Thyroid gland (tissue), 4 donors: ENCODE results near the gene CTCF. TPM values are rescaled to one million over a fixed set of nuclear protein-coding genes. Genes with fewer than 3 reads are reported as not detected.

Experiments
- DNase-seq, 2 donors: peaks; one replicate each; pipeline ENCODE4 v3.0.0-alpha.2; 2019
- H3K27ac ChIP-seq, 3 donors: fragments of 200-600 bp; sonication (generic); 1 replicate in 2 of 3; 2 replicates in 1 of 3; pipeline ENCODE4 v1.5.1; 2016 to 2019; ENCODE audit warnings: mild to moderate bottlenecking in 1 of 3, moderate library complexity in 1 of 3
- H3K27me3 ChIP-seq: fragments of 200-600 bp; sonication (generic); one replicate; pipeline ENCODE4 v1.5.1; 2019
- H3K36me3 ChIP-seq, 2 donors: fragments of 200-600 bp; sonication (generic); one replicate each; pipeline ENCODE4 v1.5.1; 2016 to 2019
- H3K4me1 ChIP-seq, 2 donors: fragments of 200-600 bp; sonication (generic); one replicate each; pipeline ENCODE4 v1.5.1; 2017 to 2019
- H3K4me3 ChIP-seq, 3 donors: fragments of 200-600 bp; sonication (generic); replicated peaks in 1 of 3; 1 replicate in 2 of 3; 2 replicates in 1 of 3; pipeline ENCODE4 v1.5.1; 2016; ENCODE audit warnings: mild to moderate bottlenecking in 1 of 3
- H3K9me3 ChIP-seq: fragments of 200-600 bp; sonication (generic); one replicate; pipeline ENCODE4 v1.5.1; 2017
- CTCF ChIP-seq, 6 experiments: fragments of 200-600 bp in 3 of 6; fragments of 450-650 bp in 3 of 6; sonication (generic) in 3 of 6; IDR thresholded peaks; one replicate each; pipeline ENCODE4 v1.5.1; 2016 to 2019; ENCODE audit warnings: antibody characterized with exemption in 6 of 6, mild to moderate bottlenecking in 2 of 6, inconsistent platforms in 1 of 6, moderate library complexity in 1 of 6
- POLR2A ChIP-seq, 2 donors: fragments of 450-650 bp; IDR thresholded peaks; one replicate each; pipeline ENCODE4 v1.6.1; 2017; ENCODE audit warnings: antibody characterized with exemption in 2 of 2, mild to moderate bottlenecking in 2 of 2, moderate library complexity in 1 of 2
- WGBS, 2 donors: methylation state at CpG; one replicate each; pipeline ENCODE4 v1.1.5; 2017; 5-methylcytosine and 5-hydroxymethylcytosine counted together
- intact Hi-C: fragments of 100-400 bp; cut with DNase I; formaldehyde crosslinking; loops from one replicate; pipeline ENCODE4 v1.15.1; 2023
- total RNA-seq, 4 donors: library from RNA; depleted of rRNA; stranded (reverse); fragments of >200 nt; gene quantifications; one replicate each; pipeline ENCODE4 v1.2.3, GENCODE V29; 2016

Gene CTCF
- total RNA-seq, 4 donors from 2014 or later = 37.2 to 52.1 (median 47.2) TPM

DNA sequence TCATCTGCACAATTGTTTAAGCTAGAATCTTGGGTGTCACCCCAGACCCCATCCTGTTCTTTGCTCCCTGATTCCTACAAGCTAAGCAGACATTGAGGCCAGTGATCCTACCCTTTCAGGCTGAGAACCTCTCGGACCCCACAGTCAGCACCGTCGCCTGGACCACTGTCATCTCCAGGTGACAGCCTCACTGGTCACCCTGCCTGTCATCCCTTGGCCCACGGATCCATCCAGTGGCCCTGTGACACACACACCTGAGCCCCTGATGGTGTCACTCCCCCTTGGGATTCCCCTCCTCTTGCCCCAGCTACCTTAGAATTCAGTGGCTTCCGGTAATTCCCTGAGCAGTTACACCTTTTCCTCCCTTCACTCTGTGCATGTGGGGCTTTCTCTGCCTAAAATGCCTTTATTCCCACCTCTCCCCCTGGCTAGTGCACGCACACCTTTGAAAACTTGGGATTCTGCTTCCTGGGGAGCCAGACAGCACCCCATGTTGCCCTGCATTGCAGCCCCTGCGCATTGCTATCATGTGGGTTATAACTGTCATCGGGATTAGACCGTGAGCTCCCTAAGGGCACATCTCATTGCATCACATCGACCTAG lies 107.3 kb downstream of the CTCF start:
- intact Hi-C loops = loop anchor here (5.0 to 10.0 kb wide), 3 partner anchors 107 to 265 kb away; partner anchors contain the start of genes CTCF, CTRL and PSMB10

GRCh38 chr16:67672306-67672705 lies 110.0 kb downstream of the CTCF start:
- Histone ChIP-seq H3K27me3 (no peaks in the 10 kb centered on the region), H3K9me3 (no peaks in the 10 kb centered on the region), H3K4me3 (no peak overlapping the region), H3K27ac (peak overlapping the region in 2 of 3 donors; percentile 77 to 79), H3K4me1 (peaks cover 47 to 68% of the 10 kb centered on the region in 2 donors), H3K36me3 (no peaks in the 10 kb centered on the region)
- DNase-seq = peak; percentile 90 to 92
- intact Hi-C loops = no loop called here
- WGBS, 2 donors = 11 to 16% methylated on average over 4 of the region's 4 CpGs
- TF ChIP-seq CTCF (IDR thresholded peaks at IDR 0.05) (no peak), POLR2A (IDR thresholded peaks at IDR 0.05) (no peak)

More for the DNA sequence above, 107.3 kb downstream of the CTCF start:
- WGBS, 2 donors = 89 to 96% methylated on average over 10 of the region's 10 CpGs
- Histone ChIP-seq H3K4me1 (peaks cover 42 to 56% of the 10 kb centered on the region in 2 donors), H3K4me3 (no peak overlapping the region), H3K9me3 (no peaks in the 10 kb centered on the region), H3K27me3 (no peaks in the 10 kb centered on the region), H3K27ac (no peak overlapping the region), H3K36me3 (no peaks in the 10 kb centered on the region)
- TF ChIP-seq POLR2A (IDR thresholded peaks at IDR 0.05) (no peak), CTCF (IDR thresholded peaks at IDR 0.05) (no peak)
- no peak for DNase-seq

DNA sequence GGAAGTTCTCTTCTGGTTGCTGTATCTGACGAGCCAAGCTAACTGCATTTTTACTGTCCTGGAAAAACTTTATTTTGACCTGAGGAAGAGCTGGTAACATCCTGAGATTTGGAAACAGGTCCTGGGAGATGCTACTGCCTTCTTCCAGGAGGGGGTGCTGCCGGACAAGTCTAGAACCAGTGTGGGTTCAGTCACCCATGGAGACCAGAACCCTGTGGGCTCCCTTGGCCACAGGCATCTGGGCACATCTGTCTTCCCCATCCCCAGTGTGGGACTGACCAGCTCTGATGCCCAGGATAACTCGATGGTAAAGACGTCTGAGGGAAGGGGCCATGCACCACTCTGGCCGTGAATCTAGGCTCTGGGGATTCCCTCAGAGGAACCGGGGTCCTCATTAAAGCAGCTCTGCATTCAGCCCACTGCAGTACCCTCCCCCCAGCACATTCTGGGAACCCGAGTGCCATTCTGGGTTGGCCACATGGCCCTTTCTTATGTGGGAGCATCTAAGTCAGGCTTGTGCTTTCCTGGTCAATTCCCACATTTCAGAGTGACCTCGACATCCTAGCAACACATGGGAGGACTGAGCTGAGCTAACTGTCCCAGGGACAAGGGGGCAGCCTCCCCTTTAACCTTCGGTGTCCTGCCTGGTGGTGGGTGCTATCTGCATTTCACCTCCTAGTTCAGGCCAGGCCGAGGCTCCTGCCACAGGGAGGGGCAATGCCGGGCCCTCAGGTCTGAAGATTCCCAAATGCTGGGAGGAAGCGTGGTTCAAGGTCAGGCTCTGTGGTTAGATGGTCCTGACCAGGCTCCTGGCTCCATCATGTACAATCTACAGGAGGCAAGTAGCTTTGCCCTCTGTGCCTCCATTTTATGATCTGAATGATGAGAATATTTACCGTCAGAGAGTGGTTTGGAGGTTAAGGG lies 110.7 kb downstream of the CTCF start:
- intact Hi-C loops = no loop called here
- Histone ChIP-seq H3K9me3 (no peaks in the 10 kb centered on the region), H3K27ac (peak overlapping the region; percentile 59 to 79 (median 77)), H3K4me3 (no peak overlapping the region), H3K36me3 (no peaks in the 10 kb centered on the region), H3K4me1 (peaks cover 42 to 66% of the 10 kb centered on the region in 2 donors), H3K27me3 (no peaks in the 10 kb centered on the region)
- peak; percentile 77 to 79 for DNase-seq
- TF ChIP-seq POLR2A (IDR thresholded peaks at IDR 0.05) (no peak), CTCF (IDR thresholded peaks at IDR 0.05) (peak; percentile 44 to 85 (median 78))
- 47 to 51% methylated on average over 9 of the region's 13 CpGs for WGBS, 2 donors

- Histone ChIP-seq H3K4me1 (peaks cover 42 to 63% of the 10 kb centered on the region in 2 donors), H3K27ac (peak overlapping the region; percentile 59 to 79 (median 77)), H3K36me3 (no peaks in the 10 kb centered on the region), H3K27me3 (no peaks in the 10 kb centered on the region), H3K4me3 (no peak overlapping the region), H3K9me3 (no peaks in the 10 kb centered on the region)
- intact Hi-C loops = no loop called here
- peak; percentile 64 to 82 for DNase-seq
- WGBS, 2 donors = 19% methylated on average over 18 to 20 of the region's 21 CpGs
- peak in 1 of 2 donors; percentile 4 for TF ChIP-seq POLR2A (IDR thresholded peaks at IDR 0.05)
- no peak for TF ChIP-seq CTCF (IDR thresholded peaks at IDR 0.05)
Observed at GRCh38 chr16:67673712-67674580, 111.6 kb downstream of the CTCF start.
